ENCODE data around the gene LRBA.
"Not testable (repeated sequence)": the region's sequence is repeated elsewhere in the genome, so short reads cannot be mapped to it uniquely, and the experiment has no call there.

The LRBA gene

DNA sequence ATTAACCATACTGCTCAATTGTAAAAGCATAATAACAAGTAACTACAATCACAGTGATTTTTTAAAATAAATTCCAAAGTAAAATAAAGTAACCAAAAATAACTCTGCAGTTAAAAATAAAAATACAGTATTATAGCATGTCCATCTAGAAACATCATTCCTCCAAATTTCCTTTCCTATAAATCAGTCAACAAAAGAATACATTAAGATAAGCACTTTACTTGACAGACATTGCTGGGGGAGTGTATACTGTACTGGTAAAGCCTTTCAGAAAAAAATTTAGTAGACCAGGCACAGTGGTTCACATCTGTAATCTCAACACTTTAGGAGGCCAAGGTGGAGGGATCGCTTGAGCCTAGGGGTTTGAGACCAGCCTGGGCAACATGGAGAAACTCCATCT, 91.1 kb downstream of the LRBA start:
- no peak overlapping the region for H2BK12ac ChIP-seq (ENCODE audit: low read length in 2 of 2)
- no peak overlapping the region for H3K14ac ChIP-seq (ENCODE audit: low read length in 2 of 2)
- H3K18ac ChIP-seq (ENCODE audit: low read depth in 1 of 2, low read length in 2 of 2), result no peak overlapping the region
- no peaks in the 10 kb centered on the region for H3K27me3 ChIP-seq (ENCODE audit: control insufficient read depth in 1 of 2, insufficient read depth in 1 of 2, low read length in 2 of 2)
- no peak overlapping the region for H3K27ac ChIP-seq (ENCODE audit: low read length, poor library complexity, severe bottlenecking)
- no peak overlapping the region for H2BK15ac ChIP-seq (ENCODE audit: low read depth, poor library complexity, severe bottlenecking)
- no peak overlapping the region for H3K9ac ChIP-seq (ENCODE audit: low read length)
- H3K79me1 ChIP-seq (replicated peaks; ENCODE audit: low read length, poor library complexity, severe bottlenecking), result no peaks in the 10 kb centered on the region
- H3K9me3 ChIP-seq (ENCODE audit: control insufficient read depth, low read length), result no peaks in the 10 kb centered on the region
- no peak overlapping the region for H2BK5ac ChIP-seq (ENCODE audit: low read depth, low read length, poor library complexity, severe bottlenecking)
- no peak overlapping the region for H2BK120ac ChIP-seq (ENCODE audit: low read depth, low read length)
- no peak overlapping the region for H3K23ac ChIP-seq (ENCODE audit: low read length in 2 of 2)
- no peak overlapping the region for H4K91ac ChIP-seq (ENCODE audit: low read length)
- H3K4me2 ChIP-seq (ENCODE audit: low read length, poor library complexity, severe bottlenecking), result no peak overlapping the region
- H3K36me3 ChIP-seq (ENCODE audit: control insufficient read depth in 1 of 2, insufficient read depth in 2 of 2, low read depth in 1 of 2, low read length in 2 of 2), result peaks cover 3 to 5% of the 10 kb centered on the region in 2 experiments
- WGBS, result 100% methylated on average over 1 of the region's 1 CpG
- no peak overlapping the region for H3K4ac ChIP-seq (ENCODE audit: low read depth in 1 of 2, low read length in 2 of 2)
- no peak overlapping the region for H2AFZ ChIP-seq (ENCODE audit: low read depth, low read length)
- no peak overlapping the region for H2AK5ac ChIP-seq (ENCODE audit: low read length, severe bottlenecking)
- no peak overlapping the region for H4K8ac ChIP-seq (ENCODE audit: low read length)
- H3K4me1 ChIP-seq (ENCODE audit: control insufficient read depth, insufficient read depth, low read depth, low read length), result no peaks in the 10 kb centered on the region
- DNase-seq, result no peak
- H3K4me3 ChIP-seq (ENCODE audit: insufficient read depth in 1 of 2, low read depth in 1 of 2, low read length in 2 of 2), result no peak overlapping the region

DNA sequence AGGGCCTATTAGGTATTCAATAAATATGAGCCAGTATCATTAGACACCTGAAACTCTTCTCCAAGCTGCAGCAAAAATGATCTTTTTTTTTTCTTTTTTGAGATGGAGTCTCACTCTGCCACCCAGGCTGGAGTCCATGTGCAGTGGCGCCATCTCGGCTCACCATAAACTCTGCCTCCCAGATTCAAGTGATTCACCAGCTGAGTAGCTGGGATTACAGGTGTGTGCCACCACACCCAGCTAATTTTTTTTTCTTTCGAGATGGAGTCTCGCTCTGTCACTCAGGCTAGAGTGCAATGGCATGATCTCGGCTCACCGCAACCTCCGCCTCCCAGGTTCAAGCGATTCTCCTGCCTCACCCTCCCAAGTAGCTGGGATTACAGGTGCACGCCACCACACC, 93.6 kb downstream of the LRBA start:
- not testable (repeated sequence) for H3K9me3 ChIP-seq (ENCODE audit: control insufficient read depth, low read length)

DNA sequence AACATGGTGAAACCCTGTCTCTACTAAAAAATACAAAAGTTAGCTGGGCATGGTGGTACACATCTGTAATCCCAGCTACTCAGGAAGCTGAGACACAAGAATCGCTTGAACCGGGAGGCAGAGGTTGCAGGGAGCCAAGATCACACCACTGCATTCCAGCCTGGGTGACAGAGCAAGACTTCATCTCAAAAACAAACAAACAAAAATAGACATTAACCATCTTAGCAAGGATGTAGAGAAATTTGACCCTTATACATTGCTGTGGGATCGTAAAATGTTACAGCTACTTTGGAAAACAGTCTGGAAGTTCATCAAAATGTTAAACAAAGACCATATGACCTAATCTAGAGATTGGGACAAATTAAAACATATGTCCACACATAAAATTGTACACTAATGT, 96.5 kb downstream of the LRBA start:
- H2AK5ac ChIP-seq (ENCODE audit: low read length, severe bottlenecking); H3K27ac ChIP-seq (ENCODE audit: low read length, poor library complexity, severe bottlenecking); H3K23ac ChIP-seq (ENCODE audit: low read length in 2 of 2); H2BK15ac ChIP-seq (ENCODE audit: low read depth, poor library complexity, severe bottlenecking); H3K9ac ChIP-seq (ENCODE audit: low read length); H3K18ac ChIP-seq (ENCODE audit: low read depth in 1 of 2, low read length in 2 of 2); H2BK12ac ChIP-seq (ENCODE audit: low read length in 2 of 2); H3K14ac ChIP-seq (ENCODE audit: low read length in 2 of 2); H3K4ac ChIP-seq (ENCODE audit: low read depth in 1 of 2, low read length in 2 of 2); H4K8ac ChIP-seq (ENCODE audit: low read length); H3K79me1 ChIP-seq (replicated peaks; ENCODE audit: low read length, poor library complexity, severe bottlenecking); H4K91ac ChIP-seq (ENCODE audit: low read length); DNase-seq; H3K4me1 ChIP-seq (ENCODE audit: control insufficient read depth, insufficient read depth, low read depth, low read length); H3K4me3 ChIP-seq (ENCODE audit: insufficient read depth in 1 of 2, low read depth in 1 of 2, low read length in 2 of 2); H2BK120ac ChIP-seq (ENCODE audit: low read depth, low read length); H2BK5ac ChIP-seq (ENCODE audit: low read depth, low read length, poor library complexity, severe bottlenecking); H3K9me3 ChIP-seq (ENCODE audit: control insufficient read depth, low read length); H3K27me3 ChIP-seq (ENCODE audit: control insufficient read depth in 1 of 2, insufficient read depth in 1 of 2, low read length in 2 of 2); H3K4me2 ChIP-seq (ENCODE audit: low read length, poor library complexity, severe bottlenecking); H2AFZ ChIP-seq (ENCODE audit: low read depth, low read length): not testable (repeated sequence)
- WGBS, result 57% methylated on average over 3 of the region's 3 CpGs
- peaks cover 3 to 19% of the 10 kb centered on the region in 2 experiments for H3K36me3 ChIP-seq (ENCODE audit: control insufficient read depth in 1 of 2, insufficient read depth in 2 of 2, low read depth in 1 of 2, low read length in 2 of 2)

More for the DNA sequence above, 93.6 kb downstream of the LRBA start:
- H3K23ac ChIP-seq (ENCODE audit: low read length in 2 of 2); H3K27ac ChIP-seq (ENCODE audit: low read length, poor library complexity, severe bottlenecking); H3K4me1 ChIP-seq (ENCODE audit: control insufficient read depth, insufficient read depth, low read depth, low read length); H2AK5ac ChIP-seq (ENCODE audit: low read length, severe bottlenecking); H3K14ac ChIP-seq (ENCODE audit: low read length in 2 of 2); H3K4me2 ChIP-seq (ENCODE audit: low read length, poor library complexity, severe bottlenecking); H3K36me3 ChIP-seq (ENCODE audit: control insufficient read depth in 1 of 2, insufficient read depth in 2 of 2, low read depth in 1 of 2, low read length in 2 of 2); H2BK5ac ChIP-seq (ENCODE audit: low read depth, low read length, poor library complexity, severe bottlenecking); H4K91ac ChIP-seq (ENCODE audit: low read length); H2AFZ ChIP-seq (ENCODE audit: low read depth, low read length); H4K8ac ChIP-seq (ENCODE audit: low read length); H2BK120ac ChIP-seq (ENCODE audit: low read depth, low read length); H3K9ac ChIP-seq (ENCODE audit: low read length); DNase-seq; H3K4ac ChIP-seq (ENCODE audit: low read depth in 1 of 2, low read length in 2 of 2); H3K27me3 ChIP-seq (ENCODE audit: control insufficient read depth in 1 of 2, insufficient read depth in 1 of 2, low read length in 2 of 2); H3K79me1 ChIP-seq (replicated peaks; ENCODE audit: low read length, poor library complexity, severe bottlenecking); H2BK15ac ChIP-seq (ENCODE audit: low read depth, poor library complexity, severe bottlenecking); H3K4me3 ChIP-seq (ENCODE audit: insufficient read depth in 1 of 2, low read depth in 1 of 2, low read length in 2 of 2); H3K18ac ChIP-seq (ENCODE audit: low read depth in 1 of 2, low read length in 2 of 2); H2BK12ac ChIP-seq (ENCODE audit: low read length in 2 of 2): not testable (repeated sequence)
- 96% methylated on average over 9 of the region's 9 CpGs for WGBS

DNA sequence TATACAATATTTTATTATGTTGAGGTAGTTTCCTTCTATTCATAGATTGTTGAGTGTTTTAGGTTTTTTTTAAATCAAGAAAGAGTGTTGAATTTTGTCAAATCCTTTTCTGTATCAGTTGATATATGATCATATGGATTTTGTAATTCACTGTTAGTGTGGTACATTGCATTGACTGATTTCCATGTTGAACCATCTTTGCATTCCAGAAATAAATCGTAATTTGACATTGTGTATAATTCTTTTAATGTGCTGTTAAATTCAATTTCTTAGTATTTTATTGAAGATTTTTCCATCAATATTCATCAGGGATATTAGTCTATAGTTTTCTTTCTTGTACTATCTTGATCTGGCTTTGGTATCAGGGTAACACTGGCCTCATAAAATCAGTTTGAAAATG, 103.8 kb downstream of the LRBA start:
- WGBS, result no CpG with 5 or more reads among the region's 1 CpG
- Histone ChIP-seq H2AK5ac (ENCODE audit: low read length, severe bottlenecking) (no peak overlapping the region), H2BK120ac (ENCODE audit: low read depth, low read length) (no peak overlapping the region), H3K27ac (ENCODE audit: low read length, poor library complexity, severe bottlenecking) (no peak overlapping the region), H3K36me3 (ENCODE audit: control insufficient read depth in 1 of 2, insufficient read depth in 2 of 2, low read depth in 1 of 2, low read length in 2 of 2) (peaks cover 0 to 41% of the 10 kb centered on the region in 2 experiments), H4K8ac (ENCODE audit: low read length) (no peak overlapping the region), H2BK12ac (ENCODE audit: low read length in 2 of 2) (no peak overlapping the region), H2BK5ac (ENCODE audit: low read depth, low read length, poor library complexity, severe bottlenecking) (no peak overlapping the region), H3K4me1 (ENCODE audit: control insufficient read depth, insufficient read depth, low read depth, low read length) (no peaks in the 10 kb centered on the region), H3K4ac (ENCODE audit: low read depth in 1 of 2, low read length in 2 of 2) (no peak overlapping the region), H3K23ac (ENCODE audit: low read length in 2 of 2) (no peak overlapping the region), H3K9me3 (ENCODE audit: control insufficient read depth, low read length) (peaks cover 19% of the 10 kb centered on the region), H3K18ac (ENCODE audit: low read depth in 1 of 2, low read length in 2 of 2) (no peak overlapping the region), H3K27me3 (ENCODE audit: control insufficient read depth in 1 of 2, insufficient read depth in 1 of 2, low read length in 2 of 2) (no peaks in the 10 kb centered on the region), H3K4me3 (ENCODE audit: insufficient read depth in 1 of 2, low read depth in 1 of 2, low read length in 2 of 2) (no peak overlapping the region), H2BK15ac (ENCODE audit: low read depth, poor library complexity, severe bottlenecking) (no peak overlapping the region), H3K4me2 (ENCODE audit: low read length, poor library complexity, severe bottlenecking) (no peak overlapping the region), H2AFZ (ENCODE audit: low read depth, low read length) (no peak overlapping the region), H3K9ac (ENCODE audit: low read length) (no peak overlapping the region), H3K79me1 (replicated peaks; ENCODE audit: low read length, poor library complexity, severe bottlenecking) (no peaks in the 10 kb centered on the region), H4K91ac (ENCODE audit: low read length) (no peak overlapping the region), H3K14ac (ENCODE audit: low read length in 2 of 2) (no peak overlapping the region)
- no peak for DNase-seq
